Activated CD4-positive, alpha-beta T cell treated with anti-CD3 and anti-CD28 coated beads, Interleukin-2, Interleukin-4, amounts not matched to agents 100 ng/mL and 50 ng/mL, durations not matched to agents 16 hours and 8 hours (primary cell): ENCODE data around the gene MALSU1.
A peak's percentile ranks its signal among the peaks of the same experiment; 100 is the strongest.

Source experiments
- DNase-seq: peaks from one replicate; pipeline ENCODE4 v3.0.0-alpha.2; 2020; ENCODE audit warnings: low spot score

MALSU1 gene

DNA sequence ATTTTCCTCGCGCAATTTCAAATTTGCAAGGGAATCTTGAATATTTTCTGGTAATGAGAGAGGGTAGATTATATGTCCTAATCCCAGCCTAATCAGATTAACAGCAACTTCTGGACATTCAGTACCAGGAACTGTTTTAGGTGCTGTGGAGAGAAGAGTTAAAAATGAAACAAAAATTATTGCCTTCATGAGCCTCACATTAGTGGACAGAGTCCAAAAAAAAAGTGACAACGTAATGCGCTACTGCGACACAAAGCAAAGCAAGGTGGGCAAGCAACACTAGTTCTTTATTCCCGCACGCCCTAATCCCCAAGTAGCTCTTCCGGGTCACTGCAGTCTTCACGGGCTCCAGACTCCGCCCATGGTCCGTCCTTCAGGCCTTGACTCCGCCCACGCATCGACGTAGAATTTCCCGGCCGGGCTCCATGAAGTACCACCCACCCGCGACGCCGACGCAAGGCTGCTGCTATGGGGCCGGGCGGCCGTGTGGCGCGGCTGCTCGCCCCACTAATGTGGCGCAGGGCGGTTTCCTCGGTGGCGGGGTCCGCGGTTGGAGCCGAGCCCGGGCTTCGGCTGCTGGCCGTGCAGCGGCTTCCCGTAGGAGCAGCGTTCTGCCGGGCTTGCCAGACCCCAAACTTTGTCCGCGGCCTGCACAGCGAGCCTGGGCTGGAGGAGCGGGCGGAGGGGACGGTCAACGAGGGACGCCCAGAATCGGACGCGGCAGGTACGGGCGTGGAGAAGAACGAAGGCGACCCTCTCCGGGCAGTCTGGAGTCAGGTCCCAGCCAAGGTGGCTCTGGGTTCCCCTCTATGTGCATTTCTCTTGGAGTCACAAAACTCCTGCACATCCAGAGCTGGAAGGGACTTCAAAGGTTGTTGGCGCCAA, at the start of gene MALSU1:
MALSU1 (plus strand) TSS at position 455 of the 885 bp plus-strand sequence; CDS start at position 469, 14 bp downstream.
- DNase-seq, result peak; percentile 98

DNA sequence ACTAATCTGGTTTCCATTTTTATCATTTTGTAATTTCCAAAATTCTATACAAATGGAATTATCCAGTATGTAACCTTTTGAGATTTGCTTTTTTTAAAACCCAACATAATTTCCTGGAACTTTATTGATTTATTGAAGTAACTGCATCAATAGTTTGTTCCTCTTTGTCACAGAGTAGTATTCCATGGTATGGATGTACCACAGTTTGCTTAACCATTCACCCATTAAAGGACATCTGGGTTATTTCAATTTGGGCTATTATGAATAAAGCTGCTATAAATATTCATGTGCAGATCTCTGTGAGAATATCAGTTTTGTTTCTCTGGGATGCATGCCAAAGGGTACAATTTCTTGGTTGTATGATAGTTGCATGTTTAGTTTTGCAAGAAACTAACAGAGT, 49.7 kb upstream of the MALSU1 start:
- no peak for DNase-seq

DNA sequence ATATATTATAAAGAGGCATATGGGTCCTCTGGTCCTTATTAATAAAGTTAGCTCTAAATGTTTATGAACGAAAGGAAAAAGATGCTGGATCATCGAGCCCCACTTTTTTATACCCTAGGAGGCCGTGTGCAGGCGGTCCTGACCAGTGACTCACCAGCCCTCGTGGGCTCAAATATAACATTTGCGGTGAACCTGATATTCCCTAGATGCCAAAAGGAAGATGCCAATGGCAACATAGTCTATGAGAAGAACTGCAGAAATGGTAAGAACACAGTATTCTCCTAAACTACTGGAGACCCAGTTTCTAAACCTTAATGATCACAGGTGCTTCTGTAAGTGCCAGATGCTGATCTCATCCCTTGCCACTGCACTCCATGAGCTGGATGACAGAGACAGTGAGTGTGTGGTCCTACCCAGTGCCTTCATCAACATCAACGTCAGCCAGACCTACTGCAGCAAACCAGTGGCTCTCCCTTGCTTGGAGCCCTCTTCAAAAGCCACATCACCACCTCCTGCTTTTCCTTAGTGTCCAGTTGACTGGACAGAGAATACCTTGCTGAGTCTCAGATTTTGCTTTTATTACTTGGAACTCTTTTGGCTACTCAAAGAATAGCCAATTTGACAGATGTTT, 45.0 kb upstream of the MALSU1 start:
- DNase-seq, result no peak

DNA sequence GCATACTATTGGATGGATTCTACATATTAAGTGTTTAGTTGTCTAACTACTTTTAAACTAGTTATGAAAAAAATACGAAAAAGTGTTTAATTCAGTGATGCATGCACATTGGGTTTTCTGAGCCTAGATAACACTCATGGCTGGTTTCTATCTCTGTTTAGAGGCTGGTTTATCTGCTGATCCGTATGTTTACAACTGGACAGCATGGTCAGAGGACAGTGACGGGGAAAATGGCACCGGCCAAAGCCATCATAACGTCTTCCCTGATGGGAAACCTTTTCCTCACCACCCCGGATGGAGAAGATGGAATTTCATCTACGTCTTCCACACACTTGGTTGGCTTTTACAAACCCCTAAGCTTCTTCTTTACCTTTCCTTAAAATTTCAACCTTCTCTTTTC, 42.4 kb upstream of the MALSU1 start:
- DNase-seq, result no peak

DNA sequence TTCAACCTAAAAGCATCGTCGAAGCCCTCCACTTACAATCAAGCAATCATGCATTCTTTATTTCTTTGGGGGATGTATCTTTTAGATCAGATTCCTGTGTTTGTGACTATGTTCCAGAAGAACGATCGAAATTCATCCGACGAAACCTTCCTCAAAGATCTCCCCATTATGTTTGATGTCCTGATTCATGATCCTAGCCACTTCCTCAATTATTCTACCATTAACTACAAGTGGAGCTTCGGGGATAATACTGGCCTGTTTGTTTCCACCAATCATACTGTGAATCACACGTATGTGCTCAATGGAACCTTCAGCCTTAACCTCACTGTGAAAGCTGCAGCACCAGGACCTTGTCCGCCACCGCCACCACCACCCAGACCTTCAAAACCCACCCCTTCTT, 38.8 kb upstream of the MALSU1 start:
- DNase-seq, result no peak

DNA sequence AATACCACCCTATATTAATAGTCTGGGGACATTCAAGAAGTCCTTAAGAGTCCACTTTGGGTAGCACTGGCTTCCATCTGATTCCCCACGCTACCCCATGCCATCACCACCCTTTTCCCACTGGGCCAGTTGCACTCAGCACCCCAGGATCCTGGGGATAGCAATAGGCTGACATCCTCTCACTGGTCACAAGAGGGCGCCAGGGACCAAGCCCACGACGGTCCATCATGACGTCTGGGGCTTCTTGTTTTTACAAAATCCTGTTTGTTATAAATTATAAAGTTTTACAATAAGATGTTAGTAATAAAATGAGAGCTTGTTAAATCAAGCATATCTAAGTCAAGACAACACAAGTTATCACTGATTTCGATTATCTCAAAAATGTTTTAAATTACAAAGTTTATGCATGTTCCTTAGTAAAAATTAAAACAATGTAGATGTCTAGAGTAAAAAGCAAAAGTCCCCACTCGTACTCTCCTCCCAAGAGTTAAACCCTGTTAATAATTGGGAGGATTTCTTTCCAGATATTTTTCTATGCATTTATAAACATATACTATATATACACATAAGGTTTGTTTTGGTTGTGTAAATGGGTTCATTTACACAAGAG, 37.2 kb upstream of the MALSU1 start:
- DNase-seq, result peak; percentile 60

DNA sequence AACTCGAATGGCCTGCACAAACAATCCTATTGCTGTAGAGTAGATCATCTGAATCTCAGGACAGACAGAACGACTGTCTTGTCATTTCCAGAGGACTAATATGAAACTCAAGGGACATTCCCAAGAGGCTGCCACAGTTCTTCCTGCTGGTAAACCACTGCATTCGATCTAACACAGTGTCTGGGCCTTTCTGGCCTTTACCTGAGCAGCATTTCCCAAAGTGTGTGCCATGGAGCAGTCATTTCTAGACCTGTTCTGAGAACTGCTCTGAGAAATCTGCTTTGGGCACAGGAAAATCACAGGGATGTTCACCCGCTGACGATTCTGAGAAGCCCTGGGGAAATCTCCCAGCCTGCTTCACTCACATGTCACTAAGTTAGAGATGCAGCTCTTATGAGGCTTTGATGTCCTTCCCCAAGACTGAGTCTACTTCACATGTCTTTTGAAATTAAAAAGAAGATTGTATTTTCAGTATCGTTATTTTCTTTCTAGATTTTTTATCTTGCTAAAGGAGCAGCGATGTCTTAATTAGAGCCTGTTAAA, 34.2 kb upstream of the MALSU1 start:
- peak; percentile 36 for DNase-seq

DNA sequence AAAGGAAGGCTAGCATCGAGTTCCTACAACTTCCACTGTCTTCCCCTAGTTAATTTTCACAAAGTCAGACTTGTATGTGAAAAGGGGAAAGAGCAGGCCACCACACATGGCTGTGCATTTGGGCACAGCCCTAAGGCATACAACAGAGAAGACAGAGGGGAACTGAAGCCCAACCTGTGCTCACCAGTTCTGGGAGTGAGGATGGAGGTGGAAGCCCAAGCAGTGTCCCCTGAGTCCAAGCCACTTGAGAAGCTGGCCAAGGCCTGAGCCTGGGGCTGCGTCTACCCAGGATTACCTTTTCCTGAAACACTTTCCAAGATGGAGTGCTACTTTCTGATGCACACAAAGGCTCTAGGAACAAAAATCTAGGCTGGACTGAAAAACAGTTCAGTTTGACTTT, 32.2 kb upstream of the MALSU1 start:
- DNase-seq, result no peak

DNA sequence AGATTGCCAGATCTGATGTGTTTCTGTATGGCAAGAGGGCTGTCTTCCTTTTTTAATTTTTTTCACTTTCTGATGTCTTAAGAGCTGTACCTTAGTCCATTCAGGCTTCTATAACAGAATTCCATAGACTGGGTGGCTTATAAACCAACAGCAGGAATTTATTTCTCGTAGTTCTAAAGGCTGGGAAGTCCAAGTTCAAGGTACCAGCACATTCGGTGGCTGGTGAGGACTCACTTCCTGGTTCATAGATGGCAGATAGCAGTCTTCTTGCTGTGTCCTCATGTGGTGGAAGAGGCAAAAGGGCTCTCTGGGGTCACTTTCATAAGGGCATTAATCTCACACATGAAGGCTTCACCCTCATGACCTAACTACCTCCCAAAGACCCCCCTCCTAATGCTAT, 31.8 kb upstream of the MALSU1 start:
- no peak for DNase-seq

- no peak for DNase-seq
Measured at GRCh38 chr7:23268167-23268566, 31.0 kb upstream of the MALSU1 start.

DNA sequence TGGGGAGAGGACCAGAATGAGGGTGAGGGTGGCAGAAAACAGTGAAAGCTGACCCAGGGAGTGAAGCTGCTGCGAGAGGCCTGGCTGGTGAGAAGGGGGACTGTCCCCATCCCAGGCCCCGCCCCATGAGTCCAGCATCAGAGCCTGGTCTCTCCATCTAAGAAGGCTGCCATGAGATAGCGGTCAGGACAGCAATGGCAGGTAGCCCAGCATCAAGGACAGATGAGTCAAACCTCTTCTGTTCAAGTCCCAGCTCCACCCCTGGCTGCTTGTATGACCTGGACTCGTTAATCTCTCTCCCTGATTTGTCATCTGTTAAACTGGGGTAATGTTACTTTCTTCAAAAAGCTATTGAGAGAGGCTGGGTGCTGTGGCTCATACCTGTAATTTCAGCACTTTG, 30.4 kb upstream of the MALSU1 start:
- no peak for DNase-seq

- no peak for DNase-seq
Measured at GRCh38 chr7:23272275-23272674, 26.9 kb upstream of the MALSU1 start.

DNA sequence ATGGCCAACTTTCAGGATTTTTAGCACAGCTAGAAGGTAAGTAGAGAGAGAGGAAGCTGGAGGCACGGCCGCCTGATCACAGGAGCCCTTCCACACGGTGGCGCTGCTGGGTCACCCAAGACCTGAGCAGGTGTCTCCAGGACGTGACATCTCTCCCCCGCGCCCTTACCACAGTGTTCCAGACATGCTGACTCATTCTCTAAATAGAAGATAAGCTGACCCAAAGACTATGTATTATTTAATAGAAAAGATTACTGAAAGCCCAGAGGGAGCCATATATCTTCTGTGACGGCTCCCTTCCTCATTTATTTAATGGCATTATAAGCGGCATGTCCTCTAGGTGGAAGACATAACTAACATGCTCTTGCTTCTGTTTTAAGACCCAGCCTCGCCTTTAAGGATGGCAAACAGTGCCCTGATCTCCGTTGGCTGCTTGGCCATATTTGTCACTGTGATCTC, 26.0 kb upstream of the MALSU1 start:
- peak; percentile 95 for DNase-seq

GRCh38 chr7:23275912-23276311, 23.2 kb upstream of the MALSU1 start:
- no peak for DNase-seq

- DNase-seq, result no peak
Measured at GRCh38 chr7:23276376-23276775, 22.8 kb upstream of the MALSU1 start.

DNA sequence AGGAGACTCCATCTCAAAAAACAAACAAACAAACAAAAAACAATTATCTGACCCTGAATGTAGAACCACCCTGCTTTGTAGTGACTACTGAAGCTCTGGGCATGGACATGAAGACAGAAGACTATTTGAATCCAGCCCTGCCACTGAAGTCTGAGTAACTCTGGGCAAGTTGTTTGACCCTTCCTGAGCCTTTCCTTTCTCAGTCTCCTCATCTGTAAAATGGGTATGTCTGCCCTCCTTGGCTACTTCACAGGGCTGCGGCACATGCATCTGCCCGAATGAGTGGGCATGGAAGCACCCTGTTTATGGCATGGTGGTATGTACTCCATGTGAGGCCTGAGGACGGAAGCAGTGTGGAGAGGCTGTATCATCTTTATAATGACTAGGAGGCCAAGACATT, 22.2 kb upstream of the MALSU1 start:
- no peak for DNase-seq

- peak; percentile 76 for DNase-seq
Measured at GRCh38 chr7:23277359-23277989, 21.7 kb upstream of the MALSU1 start.

- DNase-seq, result no peak
Measured at GRCh38 chr7:23279819-23280525, 19.2 kb upstream of the MALSU1 start.

DNA sequence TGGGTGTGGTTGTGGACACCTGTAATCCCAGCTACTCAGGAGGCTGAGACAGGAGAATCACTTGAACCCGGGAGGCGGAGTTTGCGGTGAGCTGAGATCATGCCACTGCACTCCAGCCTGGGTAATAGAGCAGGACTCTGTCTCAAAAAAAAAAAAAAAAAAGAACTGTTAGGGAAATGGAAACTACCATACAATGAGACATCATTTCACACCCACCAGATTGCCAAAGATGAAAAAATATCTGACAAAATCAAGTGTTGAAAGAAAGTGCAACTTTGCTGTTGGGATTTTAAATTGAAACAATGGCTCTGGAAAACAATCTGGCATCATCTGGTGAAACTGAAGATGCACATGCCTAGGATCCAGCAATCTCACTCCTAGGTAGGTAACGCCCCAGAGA, 16.1 kb upstream of the MALSU1 start:
- DNase-seq, result no peak

GRCh38 chr7:23284871-23285270, 14.3 kb upstream of the MALSU1 start:
- no peak for DNase-seq
